ENCODE results near the gene PIEZO1.
A peak's percentile ranks its signal among the peaks of the same experiment; 100 is the strongest.
"Not testable (repeated sequence)": the region's sequence is repeated elsewhere in the genome, so short reads cannot be mapped to it uniquely, and the experiment has no call there.

The PIEZO1 gene

GRCh38 chr16:88783391-88784073, 1.5 kb downstream of the PIEZO1 start:
- no peak for DNase-seq (ENCODE audit: low read depth)

GRCh38 chr16:88782454-88783390, 2.3 kb downstream of the PIEZO1 start:
- DNase-seq (ENCODE audit: low read depth), result no peak

- peak; percentile 57 for DNase-seq (ENCODE audit: low read depth)
These were observed 3.6 kb downstream of the PIEZO1 start for GRCh38 chr16:88781140-88782077.

- DNase-seq (ENCODE audit: low read depth), result no peak
These were observed 4.6 kb downstream of the PIEZO1 start for GRCh38 chr16:88780142-88781062.

- no peak for DNase-seq (ENCODE audit: low read depth)
These were observed 5.4 kb downstream of the PIEZO1 start for GRCh38 chr16:88779406-88780141.

- DNase-seq (ENCODE audit: low read depth), result no peak
These were observed 6.4 kb downstream of the PIEZO1 start for GRCh38 chr16:88778541-88779065.

GRCh38 chr16:88778271-88778525, 6.8 kb downstream of the PIEZO1 start:
- no peak for DNase-seq (ENCODE audit: low read depth)

GRCh38 chr16:88777471-88778270, 7.3 kb downstream of the PIEZO1 start:
- DNase-seq (ENCODE audit: low read depth), result no peak

- DNase-seq (ENCODE audit: low read depth), result no peak
These were observed 9.2 kb downstream of the PIEZO1 start for GRCh38 chr16:88775825-88776224.

GRCh38 chr16:88774544-88775393, 10.3 kb downstream of the PIEZO1 start:
- DNase-seq (ENCODE audit: low read depth), result no peak

GRCh38 chr16:88773812-88774291, 11.2 kb downstream of the PIEZO1 start:
- DNase-seq (ENCODE audit: low read depth), result no peak

GRCh38 chr16:88772871-88773811, 11.9 kb downstream of the PIEZO1 start:
- DNase-seq (ENCODE audit: low read depth), result no peak

GRCh38 chr16:88771781-88772180, 13.2 kb downstream of the PIEZO1 start:
- not testable (repeated sequence) for DNase-seq (ENCODE audit: low read depth)

GRCh38 chr16:88771294-88771772, 13.7 kb downstream of the PIEZO1 start:
- DNase-seq (ENCODE audit: low read depth), result no peak

- no peak for DNase-seq (ENCODE audit: low read depth)
These were observed 14.3 kb downstream of the PIEZO1 start for GRCh38 chr16:88770461-88771293.
